Glomerular visceral epithelial cell (primary cell): Measurements from ENCODE around the gene SACM1L.
"Not testable (repeated sequence)": the region's sequence is repeated elsewhere in the genome, so short reads cannot be mapped to it uniquely, and the experiment has no call there.

ENCODE experiments used
- DNase-seq: peaks from one replicate; pipeline ENCODE4 v3.0.0-alpha.2; 2016; ENCODE audit errors: extremely low spot score

Gene SACM1L

GRCh38 chr3:45741247-45741646, 52.1 kb downstream of the SACM1L start:
- DNase-seq: no peak

- no peak for DNase-seq
Observed at GRCh38 chr3:45741742-45742460, 52.7 kb downstream of the SACM1L start.

GRCh38 chr3:45742461-45743089, 53.4 kb downstream of the SACM1L start:
- no peak for DNase-seq

- no peak for DNase-seq
Observed at GRCh38 chr3:45746165-45746776, 57.1 kb downstream of the SACM1L start.

- DNase-seq: no peak
Observed at GRCh38 chr3:45746777-45747622, 57.8 kb downstream of the SACM1L start.

- no peak for DNase-seq
Observed at GRCh38 chr3:45748068-45748467, 58.9 kb downstream of the SACM1L start.

- not testable (repeated sequence) for DNase-seq
Observed at GRCh38 chr3:45749036-45749600, 59.9 kb downstream of the SACM1L start.

- DNase-seq: no peak
Observed at GRCh38 chr3:45749880-45750279, 60.7 kb downstream of the SACM1L start.

GRCh38 chr3:45751537-45752242, 62.5 kb downstream of the SACM1L start:
- no peak for DNase-seq

GRCh38 chr3:45753095-45753494, 63.9 kb downstream of the SACM1L start:
- DNase-seq: no peak

GRCh38 chr3:45754461-45754860, 65.3 kb downstream of the SACM1L start:
- no peak for DNase-seq

- no peak for DNase-seq
Observed at GRCh38 chr3:45756055-45756454, 66.9 kb downstream of the SACM1L start.

- not testable (repeated sequence) for DNase-seq
Observed at GRCh38 chr3:45757141-45757540, 67.9 kb downstream of the SACM1L start.

- DNase-seq: no peak
Observed at GRCh38 chr3:45758871-45759270, 69.7 kb downstream of the SACM1L start.

- no peak for DNase-seq
Observed at GRCh38 chr3:45759851-45760250, 70.7 kb downstream of the SACM1L start.

- peak; percentile 65 for DNase-seq
Observed at GRCh38 chr3:45760878-45761711, 71.9 kb downstream of the SACM1L start.

GRCh38 chr3:45761831-45762230, 72.6 kb downstream of the SACM1L start:
- no peak for DNase-seq

- no peak for DNase-seq
Observed at GRCh38 chr3:45762647-45763302, 73.6 kb downstream of the SACM1L start.

GRCh38 chr3:45763303-45763675, 74.1 kb downstream of the SACM1L start:
- no peak for DNase-seq
